Smooth muscle cell (in vitro differentiated cells): ENCODE data around the gene C12orf76. TPM values are rescaled to one million over a fixed set of nuclear protein-coding genes. Genes with fewer than 3 reads are reported as not detected.

Experiments used
- DNase-seq: peaks from one replicate; lab custom pipeline; 2025; ENCODE audit not compliant: unreplicated experiment; lab: John Stamatoyannopoulos, UW
- H2AFZ ChIP-seq: fragments of 200-600 bp; sonication (generic); 2 replicates; pipeline ENCODE4 v1.6.0; 2016; ENCODE audit warnings: antibody characterized with exemption, low read depth, mild to moderate bottlenecking
- H3F3A ChIP-seq: fragments of 200-600 bp; sonication (generic); 2 replicates; pipeline ENCODE4 v1.6.0; 2017; ENCODE audit warnings: antibody characterized with exemption, low read depth
- H3K27ac ChIP-seq: fragments of 200-600 bp; sonication (generic); 2 replicates; pipeline ENCODE4 v1.5.1; 2016; ENCODE audit warnings: low read depth, mild to moderate bottlenecking
- H3K27me3 ChIP-seq: fragments of 200-600 bp; sonication (generic); 2 replicates; pipeline ENCODE4 v1.6.1; 2016; ENCODE audit warnings: low read depth, mild to moderate bottlenecking
- H3K36me3 ChIP-seq: fragments of 200-600 bp; sonication (generic); 2 replicates; pipeline ENCODE4 v1.5.1; 2016; ENCODE audit warnings: low read depth
- H3K4me1 ChIP-seq: fragments of 200-600 bp; sonication (generic); 2 replicates; pipeline ENCODE4 v1.5.1; 2016; ENCODE audit warnings: low read depth
- H3K4me2 ChIP-seq: fragments of 200-600 bp; sonication (generic); 2 replicates; pipeline ENCODE4 v1.6.0; 2016; ENCODE audit warnings: mild to moderate bottlenecking
- H3K4me3 ChIP-seq: fragments of 200-600 bp; sonication (generic); 2 replicates; pipeline ENCODE4 v1.5.1; 2016; ENCODE audit warnings: mild to moderate bottlenecking
- H3K79me2 ChIP-seq: fragments of 200-600 bp; sonication (generic); 2 replicates; pipeline ENCODE4 v1.6.0; 2016; ENCODE audit warnings: low read depth, mild to moderate bottlenecking
- H3K9ac ChIP-seq: fragments of 200-600 bp; sonication (generic); 2 replicates; pipeline ENCODE4 v1.6.0; 2016; ENCODE audit warnings: low read depth
- H3K9me3 ChIP-seq: fragments of 200-600 bp; sonication (generic); replicated peaks from 2 replicates; pipeline ENCODE4 v1.5.1; 2016; ENCODE audit warnings: low read depth
- H4K20me1 ChIP-seq: fragments of 200-600 bp; sonication (generic); 2 replicates; pipeline ENCODE4 v1.6.0; 2016; ENCODE audit warnings: low read depth
- WGBS: methylation state at CpG from one replicate; pipeline ENCODE4 v1.1.7; 2016; ENCODE audit warnings: low lambda C conversion rate; 5-methylcytosine and 5-hydroxymethylcytosine counted together
- polyA plus RNA-seq: library from polyadenylated mRNA; unstranded; fragments of >200 nt; fragmentation: Nextera tagmentation; extraction: Ambion mirVana; gene quantifications from 2 replicates; pipeline ENCODE4 v1.2.1, GENCODE V29; 2016
- total RNA-seq: library from RNA; depleted of rRNA; stranded (reverse); fragments of >200 nt; gene quantifications from 2 replicates; pipeline ENCODE4 v1.2.3, GENCODE V29; 2014
- TF ChIP-seq, protein P1 (sequence below): fragments of 200-600 bp; sonication (generic); IDR thresholded peaks from 2 replicates; pipeline ENCODE4 v1.5.1; 2017; ENCODE audit warnings: borderline replicate concordance, mild to moderate bottlenecking, antibody characterized with exemption; ENCODE audit not compliant: insufficient read depth, poor library complexity, severe bottlenecking

Gene C12orf76
- total and polyA plus RNA-seq, 2 experiments from 2014 or later: 10.0 to 12.0 TPM

- Histone ChIP-seq H3K9ac (no peak overlapping the region), H3K36me3 (peaks cover 21% of the 10 kb centered on the region)
These were observed 27.4 kb downstream of the C12orf76 start for GRCh38 chr12:110020956-110021355.

GRCh38 chr12:110015132-110015531 lies 33.2 kb downstream of the C12orf76 start:
- H3K27me3 ChIP-seq: no peaks in the 10 kb centered on the region
- no peaks in the 10 kb centered on the region for H3F3A ChIP-seq
- H3K9me3 ChIP-seq: no peaks in the 10 kb centered on the region
- peaks cover 30% of the 10 kb centered on the region for H3K36me3 ChIP-seq
- H4K20me1 ChIP-seq: no peaks in the 10 kb centered on the region
- no peaks in the 10 kb centered on the region for H3K79me2 ChIP-seq
- H3K4me2 ChIP-seq: no peak overlapping the region
- H3K27ac ChIP-seq: no peak overlapping the region
- WGBS: 95% methylated on average over 2 of the region's 2 CpGs
- TF ChIP-seq, protein P1, sequence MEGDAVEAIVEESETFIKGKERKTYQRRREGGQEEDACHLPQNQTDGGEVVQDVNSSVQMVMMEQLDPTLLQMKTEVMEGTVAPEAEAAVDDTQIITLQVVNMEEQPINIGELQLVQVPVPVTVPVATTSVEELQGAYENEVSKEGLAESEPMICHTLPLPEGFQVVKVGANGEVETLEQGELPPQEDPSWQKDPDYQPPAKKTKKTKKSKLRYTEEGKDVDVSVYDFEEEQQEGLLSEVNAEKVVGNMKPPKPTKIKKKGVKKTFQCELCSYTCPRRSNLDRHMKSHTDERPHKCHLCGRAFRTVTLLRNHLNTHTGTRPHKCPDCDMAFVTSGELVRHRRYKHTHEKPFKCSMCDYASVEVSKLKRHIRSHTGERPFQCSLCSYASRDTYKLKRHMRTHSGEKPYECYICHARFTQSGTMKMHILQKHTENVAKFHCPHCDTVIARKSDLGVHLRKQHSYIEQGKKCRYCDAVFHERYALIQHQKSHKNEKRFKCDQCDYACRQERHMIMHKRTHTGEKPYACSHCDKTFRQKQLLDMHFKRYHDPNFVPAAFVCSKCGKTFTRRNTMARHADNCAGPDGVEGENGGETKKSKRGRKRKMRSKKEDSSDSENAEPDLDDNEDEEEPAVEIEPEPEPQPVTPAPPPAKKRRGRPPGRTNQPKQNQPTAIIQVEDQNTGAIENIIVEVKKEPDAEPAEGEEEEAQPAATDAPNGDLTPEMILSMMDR: no peak
- no peak overlapping the region for H2AFZ ChIP-seq
- no peaks in the 10 kb centered on the region for H3K4me1 ChIP-seq
- DNase-seq: no peak
- H3K9ac ChIP-seq: no peak overlapping the region
- H3K4me3 ChIP-seq: no peak overlapping the region

More at GRCh38 chr12:110020956-110021355, 27.4 kb downstream of the C12orf76 start:
- no peak for DNase-seq
- Histone ChIP-seq H3K9me3 (no peaks in the 10 kb centered on the region), H3K4me2 (no peak overlapping the region), H3K4me1 (peaks cover 10% of the 10 kb centered on the region), H3K27ac (no peak overlapping the region), H3F3A (peaks cover 12% of the 10 kb centered on the region), H4K20me1 (peaks cover 19% of the 10 kb centered on the region), H3K27me3 (no peaks in the 10 kb centered on the region), H3K79me2 (no peaks in the 10 kb centered on the region), H2AFZ (no peak overlapping the region), H3K4me3 (no peak overlapping the region)
- TF ChIP-seq, protein P1: no peak
- 96% methylated on average over 4 of the region's 4 CpGs for WGBS

DNA sequence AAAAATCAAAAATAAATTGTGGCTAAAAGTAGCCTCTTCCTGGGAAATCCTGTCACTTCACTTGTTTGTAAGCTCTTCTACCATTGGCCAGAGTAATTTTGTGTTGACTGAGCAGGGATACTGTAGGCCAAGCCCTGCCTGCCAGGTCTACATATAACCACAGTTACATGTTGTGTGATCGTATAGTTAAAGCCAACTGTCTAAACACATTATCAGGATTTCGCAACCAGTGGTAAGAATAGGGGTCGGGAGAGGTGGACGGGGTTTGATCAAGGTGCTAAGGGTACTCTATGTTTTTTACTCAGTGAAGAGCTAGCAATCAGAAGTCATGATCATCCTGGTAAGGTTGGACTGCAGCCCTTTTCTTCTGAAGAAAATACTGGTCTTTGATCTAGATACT lies 35.7 kb downstream of the C12orf76 start:
- no peak overlapping the region for H3K9ac ChIP-seq
- peaks cover 17% of the 10 kb centered on the region for H3K36me3 ChIP-seq
- no peak overlapping the region for H3K27ac ChIP-seq
- no peaks in the 10 kb centered on the region for H3K4me1 ChIP-seq
- H2AFZ ChIP-seq: no peak overlapping the region
- no peak for DNase-seq
- H3K4me2 ChIP-seq: no peak overlapping the region
- peaks cover 9% of the 10 kb centered on the region for H3K79me2 ChIP-seq
- no peak overlapping the region for H3K4me3 ChIP-seq
- TF ChIP-seq, protein P1: no peak
- H3K27me3 ChIP-seq: no peaks in the 10 kb centered on the region
- H4K20me1 ChIP-seq: peaks cover 19% of the 10 kb centered on the region
- H3F3A ChIP-seq: no peaks in the 10 kb centered on the region
- H3K9me3 ChIP-seq: no peaks in the 10 kb centered on the region
- WGBS: 94% methylated on average over 4 of the region's 4 CpGs

DNA sequence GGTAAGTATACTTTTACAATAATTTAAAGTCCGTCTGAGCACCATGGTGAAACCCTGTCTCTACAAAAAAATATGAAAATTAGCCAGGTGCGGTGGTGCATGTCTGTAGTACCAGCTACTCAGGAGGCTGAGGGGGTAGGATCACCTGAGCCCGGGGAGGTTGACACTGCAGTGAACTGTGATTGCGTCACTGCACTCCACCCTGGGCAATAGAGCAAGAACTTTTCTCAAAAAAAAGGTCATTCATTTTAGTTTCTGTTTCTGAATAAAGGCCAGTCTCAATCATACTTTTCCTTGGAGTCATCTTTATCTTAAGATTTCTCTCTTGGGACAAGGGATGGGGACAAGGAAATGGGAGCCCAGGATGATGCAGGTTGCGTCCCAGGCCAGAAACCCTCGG lies 36.2 kb downstream of the C12orf76 start:
- H3F3A ChIP-seq: no peaks in the 10 kb centered on the region
- H2AFZ ChIP-seq: no peak overlapping the region
- no peaks in the 10 kb centered on the region for H3K9me3 ChIP-seq
- no peak overlapping the region for H3K9ac ChIP-seq
- peaks cover 14% of the 10 kb centered on the region for H3K36me3 ChIP-seq
- TF ChIP-seq, protein P1: no peak
- no peak overlapping the region for H3K4me3 ChIP-seq
- H3K27ac ChIP-seq: no peak overlapping the region
- no peaks in the 10 kb centered on the region for H3K4me1 ChIP-seq
- peaks cover 21% of the 10 kb centered on the region for H4K20me1 ChIP-seq
- no peak for DNase-seq
- H3K79me2 ChIP-seq: peaks cover 9% of the 10 kb centered on the region
- H3K27me3 ChIP-seq: no peaks in the 10 kb centered on the region
- H3K4me2 ChIP-seq: no peak overlapping the region
- 84% methylated on average over 6 of the region's 6 CpGs for WGBS
